Bronchial epithelial cell (primary cell): Measurements from ENCODE around the gene KRTAP10-9. TPM values are rescaled to one million over a fixed set of nuclear protein-coding genes. Genes with fewer than 3 reads are reported as not detected.
A peak's percentile ranks its signal among the peaks of the same experiment; 100 is the strongest.
"Not testable (repeated sequence)": the region's sequence is repeated elsewhere in the genome, so short reads cannot be mapped to it uniquely, and the experiment has no call there.

Source experiments
- DNase-seq: peaks from one replicate; pipeline ENCODE4 v3.0.0-alpha.2; 2010; ENCODE audit warnings: low read depth
- FAIRE-seq: peaks from 2 replicates; lab custom pipeline; 2011; peaks lifted over from hg19 to GRCh38; lab: Jason Lieb, UNC
- H3K27me3 ChIP-seq: 2 replicates; pipeline ENCODE4 v1.5.1; 2011; ENCODE audit warnings: low read length; ENCODE audit not compliant: control insufficient read depth, insufficient read depth
- H3K36me3 ChIP-seq: 2 replicates; pipeline ENCODE4 v1.5.1; 2011; ENCODE audit warnings: low read length; ENCODE audit not compliant: control insufficient read depth, insufficient read depth
- H3K4me3 ChIP-seq: 2 replicates; pipeline ENCODE4 v1.5.1; 2011; ENCODE audit warnings: mild to moderate bottlenecking, low read depth, low read length, control low read depth
- CTCF ChIP-seq: IDR thresholded peaks from 2 replicates; pipeline ENCODE4 v1.5.1; 2011; ENCODE audit warnings: mild to moderate bottlenecking, moderate library complexity, low read length, control low read depth, inconsistent platforms; ENCODE audit not compliant: insufficient read depth, severe bottlenecking
- total RNA-seq: library from RNA; depleted of rRNA; stranded (reverse); fragments of >200 nt; gene quantifications from 2 replicates; pipeline ENCODE4 v1.2.1, GENCODE V29; 2014

The KRTAP10-9 gene
- total RNA-seq, 1 donor from 2014 or later = not detected

- Histone ChIP-seq H3K4me3 (no peak overlapping the region), H3K27me3 (no peaks in the 10 kb centered on the region), H3K36me3 (no peaks in the 10 kb centered on the region)
- no peak for TF ChIP-seq CTCF
- DNase-seq = no peak
- no peak for FAIRE-seq
Measured at GRCh38 chr21:44589586-44590305, 37.1 kb upstream of the KRTAP10-9 start.

DNA sequence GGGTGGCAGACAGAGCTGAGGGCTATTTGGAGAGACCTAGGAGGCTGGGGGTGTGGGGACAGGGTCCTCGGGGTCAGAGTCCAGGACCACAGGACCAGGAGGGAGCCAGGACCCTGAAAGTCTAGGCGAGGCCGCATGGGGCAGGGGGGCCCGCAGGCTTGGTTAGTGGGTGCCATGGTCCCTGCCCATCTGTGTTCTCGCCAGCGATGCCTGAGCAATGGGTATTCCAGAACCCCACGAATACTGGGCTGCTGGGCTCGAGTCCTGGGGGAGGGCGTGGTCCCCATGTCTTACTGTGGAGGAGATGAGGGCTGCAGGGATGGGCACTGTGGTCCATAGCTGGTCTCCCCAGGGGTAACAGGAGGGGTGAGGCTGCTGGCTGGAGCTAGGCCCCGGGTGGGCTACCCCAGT lies 36.6 kb upstream of the KRTAP10-9 start:
- DNase-seq = no peak
- FAIRE-seq = no peak
- H3K4me3 ChIP-seq = no peak overlapping the region
- TF ChIP-seq CTCF = no peak
- H3K27me3 ChIP-seq = no peaks in the 10 kb centered on the region
- H3K36me3 ChIP-seq = no peaks in the 10 kb centered on the region

DNA sequence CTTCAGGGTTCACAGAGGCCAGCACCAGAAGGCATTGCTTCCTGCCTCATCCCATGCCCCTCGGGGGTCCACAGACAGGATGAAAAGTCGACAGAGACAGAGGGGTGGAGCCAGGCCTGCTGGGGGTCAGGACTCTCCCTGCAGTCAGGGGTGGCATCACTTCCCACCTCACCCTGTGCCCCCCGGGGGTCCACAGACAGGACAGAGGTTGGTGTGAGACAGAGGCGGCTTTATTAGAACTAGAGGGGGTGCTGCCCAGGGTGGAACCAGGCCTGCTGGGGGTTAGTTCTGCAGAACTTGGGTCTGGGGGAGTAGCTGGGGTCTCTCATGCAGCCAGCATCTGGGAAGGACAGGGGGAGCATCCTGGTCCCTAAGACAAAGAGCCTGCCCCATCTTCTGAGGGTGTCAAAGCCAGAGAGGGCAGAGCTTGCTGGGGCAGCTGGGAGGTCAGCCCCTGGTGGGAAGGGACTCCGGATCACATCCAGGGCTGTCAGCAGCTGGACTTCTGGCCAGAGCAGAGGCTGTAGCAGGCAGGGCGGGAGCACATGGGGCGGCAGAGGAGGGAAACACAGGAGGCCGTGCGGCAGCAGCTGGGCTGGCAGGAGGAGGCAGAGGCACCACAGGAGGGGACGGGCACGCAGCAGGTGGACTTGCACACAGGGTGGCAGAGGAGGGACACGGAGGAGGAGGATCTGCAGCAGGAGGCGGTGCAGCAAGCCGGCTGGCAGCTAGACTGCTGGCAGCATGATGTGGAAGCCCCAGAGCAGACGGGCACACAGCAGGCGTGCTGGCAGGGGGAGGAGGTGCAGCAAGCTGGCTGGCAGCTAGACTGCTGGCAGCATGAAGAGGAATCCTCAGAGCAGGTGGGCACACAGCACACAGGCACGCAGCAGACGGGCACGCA lies 35.7 kb upstream of the KRTAP10-9 start:
- not testable (repeated sequence) for DNase-seq, H3K36me3 ChIP-seq, FAIRE-seq, H3K4me3 ChIP-seq, H3K27me3 ChIP-seq

GRCh38 chr21:44591801-44592130 lies 35.1 kb upstream of the KRTAP10-9 start:
- not testable (repeated sequence) for FAIRE-seq, DNase-seq, H3K4me3 ChIP-seq, H3K27me3 ChIP-seq, H3K36me3 ChIP-seq

GRCh38 chr21:44592446-44593311 lies 34.2 kb upstream of the KRTAP10-9 start, which contains the start of gene KRTAP10-6:
Gene KRTAP10-6, minus strand, starts transcription at chr21:44592505. Its CDS starts 21 bp downstream, at chr21:44592484.
- Histone ChIP-seq H3K4me3 (no peak within 1 kb of the TSS), H3K36me3 (no peaks in the 10 kb centered on the region), H3K27me3 (no peaks in the 10 kb centered on the region)
- no peak for TF ChIP-seq CTCF
- no peak for DNase-seq
- no peak for FAIRE-seq

DNA sequence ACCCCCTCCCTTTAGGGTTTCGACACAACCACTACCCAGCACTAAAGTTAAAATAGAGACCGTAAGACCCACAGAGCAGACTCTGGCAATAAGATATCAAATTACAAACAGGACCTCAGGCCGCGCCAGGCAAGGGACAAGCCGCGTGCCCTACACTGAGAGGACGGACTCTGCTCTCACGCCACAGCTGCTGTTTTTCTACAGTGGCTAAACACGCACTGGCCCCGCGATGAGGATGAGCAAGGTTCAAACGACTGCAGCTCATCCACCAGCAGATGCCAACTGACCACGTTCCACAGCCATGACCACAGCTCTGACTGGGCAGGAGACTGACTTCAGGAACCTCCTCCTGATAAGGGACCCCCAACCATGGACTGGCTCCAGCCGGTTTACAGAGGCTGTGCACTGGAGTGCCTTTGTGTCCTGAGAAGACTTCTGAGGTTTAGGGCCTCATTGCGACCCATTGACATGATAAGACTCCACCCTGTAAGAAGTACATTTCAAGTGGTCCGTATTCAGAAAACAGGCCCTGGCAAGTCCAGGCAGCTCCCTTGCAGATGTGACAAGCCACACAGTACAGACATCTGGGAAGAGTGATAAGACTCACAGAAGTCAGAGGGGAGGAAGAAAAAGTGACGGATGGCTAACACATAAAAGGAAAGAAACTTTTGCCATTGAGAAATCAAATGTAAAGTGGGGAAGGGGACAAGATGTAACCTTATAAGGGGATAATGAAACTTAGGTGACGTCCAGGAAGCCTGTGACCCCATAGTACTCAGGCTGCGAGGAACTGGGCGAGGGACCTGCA lies 33.1 kb upstream of the KRTAP10-9 start:
- no peak for TF ChIP-seq CTCF
- Histone ChIP-seq H3K36me3 (no peaks in the 10 kb centered on the region), H3K27me3 (no peaks in the 10 kb centered on the region), H3K4me3 (no peak overlapping the region)
- no peak for FAIRE-seq
- peak; percentile 9 for DNase-seq
